Activated CD4-positive, alpha-beta T cell treated with anti-CD3 and anti-CD28 coated beads for 36 hours (primary cell): ENCODE measurements around the gene FSTL4. TPM values are rescaled to one million over a fixed set of nuclear protein-coding genes. Genes with fewer than 3 reads are reported as not detected.
"Not testable (repeated sequence)": the region's sequence is repeated elsewhere in the genome, so short reads cannot be mapped to it uniquely, and the experiment has no call there.

Experiments used
- ATAC-seq: fragments of 200-7000 bp; cut with Tn5 transposase; one replicate; pipeline ENCODE4 v1.10.0; 2021; ENCODE audit warnings: mild to moderate bottlenecking, moderate library complexity
- CTCF ChIA-PET: fragments of 350-600 bp; sonication (Branson Sonifier 250); formaldehyde crosslinking; loops from one replicate; lab custom pipeline; 2021; ENCODE audit warnings: antibody characterized with exemption; lab: Charles Lee
- POLR2A ChIA-PET: fragments of 350-600 bp; sonication (Branson Sonifier 250); formaldehyde crosslinking; loops from one replicate; lab custom pipeline; 2021; ENCODE audit warnings: antibody characterized with exemption, inconsistent platforms; lab: Charles Lee
- DNase-seq: peaks from one replicate; pipeline ENCODE4 v3.0.0-alpha.2; 2020
- H3K27ac Mint-ChIP-seq: one replicate; pipeline ENCODE4 v1.8.0; 2021; ENCODE audit warnings: mixed read lengths
- H3K27me3 Mint-ChIP-seq: one replicate; pipeline ENCODE4 v1.8.0; 2021; ENCODE audit warnings: mixed read lengths
- H3K36me3 Mint-ChIP-seq: one replicate; pipeline ENCODE4 v1.8.0; 2021; ENCODE audit warnings: low read depth, mixed read lengths
- H3K4me1 Mint-ChIP-seq: one replicate; pipeline ENCODE4 v1.8.0; 2021; ENCODE audit warnings: mixed read lengths
- H3K4me3 Mint-ChIP-seq: one replicate; pipeline ENCODE4 v1.8.0; 2021; ENCODE audit warnings: mild to moderate bottlenecking, moderate library complexity, mixed read lengths
- H3K9me3 Mint-ChIP-seq: one replicate; pipeline ENCODE4 v1.8.0; 2021; ENCODE audit warnings: low read depth, mixed read lengths
- intact Hi-C, 2 experiments: fragments of 100-400 bp; cut with DNase I in 1 of 2; cut with micrococcal nuclease in 1 of 2; formaldehyde crosslinking; loops; one replicate each; pipeline versions ENCODE4 v1.14.2 to v1.15.1; 2022 to 2024; cut with DNase I, micrococcal nuclease
- total RNA-seq, 2 experiments: library from RNA; stranded (reverse); gene quantifications; one replicate each; pipeline ENCODE4 v1.2.3, GENCODE V29; 2021

FSTL4 gene
- total RNA-seq, 2 experiments from 2014 or later = not detected

DNA sequence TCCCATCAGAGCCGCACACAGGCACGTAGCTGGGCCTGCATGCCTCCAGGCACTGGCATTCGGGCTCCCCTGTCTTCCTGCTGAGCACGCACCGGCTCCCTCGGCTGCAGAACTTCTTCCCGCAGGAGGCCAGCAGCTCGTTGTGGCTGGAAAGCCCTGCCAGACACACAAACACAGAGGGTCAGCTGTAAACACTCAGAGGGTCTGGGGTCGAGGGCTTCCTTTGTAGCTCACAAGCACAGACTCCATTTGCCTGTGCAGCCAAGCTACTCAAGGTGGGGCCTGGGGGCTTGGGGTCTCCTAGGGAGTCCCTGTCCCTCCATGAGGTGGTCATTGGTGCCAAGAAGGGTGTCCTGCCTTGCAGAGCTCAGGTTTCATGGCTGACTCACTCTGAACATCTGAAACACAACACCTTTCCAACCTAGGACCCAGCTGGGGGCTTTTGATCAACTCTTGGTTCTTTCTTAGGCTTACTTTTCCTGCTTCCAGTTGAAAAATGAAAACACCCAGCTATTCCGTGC, 211.4 kb downstream of the FSTL4 start:
- H3K4me3 Mint-ChIP-seq = no peak overlapping the region
- no peak overlapping the region for H3K27ac Mint-ChIP-seq
- ChIA-PET CTCF (interaction anchor here (0.6 to 1.2 kb wide), 2 partner anchors 11 to 103 kb away, joined by 3 read pairs; no protein-coding TSS in a partner anchor), POLR2A (no interaction called here)
- DNase-seq = no peak
- no peaks in the 10 kb centered on the region for H3K9me3 Mint-ChIP-seq
- no peak for ATAC-seq
- no peaks in the 10 kb centered on the region for H3K27me3 Mint-ChIP-seq
- H3K4me1 Mint-ChIP-seq = peaks cover 33% of the 10 kb centered on the region
- H3K36me3 Mint-ChIP-seq = no peaks in the 10 kb centered on the region
- intact Hi-C loops = no loop called here

DNA sequence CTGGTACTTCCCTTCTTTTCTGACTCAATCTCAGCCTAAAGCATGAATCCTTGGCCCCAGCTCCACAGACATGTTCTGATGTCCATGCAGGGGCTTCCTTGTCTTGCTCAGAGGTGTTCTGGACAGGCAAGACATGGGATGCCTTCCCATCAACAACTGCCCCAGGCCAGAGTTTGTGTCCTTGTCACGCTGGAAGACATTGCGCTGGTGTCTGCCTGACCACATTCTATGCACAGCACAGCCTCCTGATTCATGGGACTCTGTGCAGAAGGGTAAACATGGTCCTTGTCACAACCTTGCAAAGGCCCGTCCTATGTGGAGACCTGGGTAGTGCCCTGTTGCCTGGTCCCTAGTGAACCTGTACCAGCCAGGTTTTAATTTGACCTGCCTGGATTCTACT, 212.2 kb downstream of the FSTL4 start:
- H3K27me3 Mint-ChIP-seq = no peaks in the 10 kb centered on the region

DNA sequence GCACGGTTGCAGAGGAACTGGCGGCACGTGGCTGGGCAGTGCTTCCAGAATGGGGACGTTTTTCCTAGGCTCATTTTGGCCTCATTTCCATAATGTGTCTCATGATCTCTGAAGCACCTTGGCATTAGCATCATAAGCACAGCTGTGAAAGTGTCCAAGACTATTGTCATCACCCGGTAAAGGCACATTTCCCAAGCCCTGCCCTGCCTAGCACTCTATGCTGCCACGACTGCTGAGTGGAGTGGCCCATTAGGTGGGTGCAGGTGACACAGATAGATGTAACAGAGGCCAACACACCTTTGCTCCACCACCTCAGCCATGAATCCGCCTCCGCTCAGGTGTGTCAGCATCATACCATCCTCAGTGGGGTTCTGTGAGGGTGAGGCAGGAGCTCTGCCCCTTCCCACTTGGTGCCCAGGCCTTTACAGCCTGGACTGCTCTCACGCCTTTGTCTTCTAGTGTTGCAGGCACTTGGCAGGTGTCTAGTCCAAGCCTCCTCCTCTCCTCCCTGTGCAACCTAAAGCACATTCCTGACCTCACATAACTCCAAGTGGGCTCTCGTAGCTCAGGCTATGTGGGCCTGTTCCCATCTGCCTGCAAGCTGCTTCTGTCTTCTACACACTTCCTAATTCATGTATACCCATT, 213.0 kb downstream of the FSTL4 start:
- H3K4me3 Mint-ChIP-seq = no peak overlapping the region
- H3K36me3 Mint-ChIP-seq = no peaks in the 10 kb centered on the region
- peaks cover 33% of the 10 kb centered on the region for H3K4me1 Mint-ChIP-seq
- ChIA-PET POLR2A (no interaction called here), CTCF (interaction anchor here (0.6 kb wide), 2 partner anchors 42 to 1136 kb away, joined by 3 read pairs; no protein-coding TSS in a partner anchor)
- no peak overlapping the region for H3K27ac Mint-ChIP-seq
- ATAC-seq = no peak
- no peak for DNase-seq
- no peaks in the 10 kb centered on the region for H3K9me3 Mint-ChIP-seq
- intact Hi-C loops = no loop called here
- no peaks in the 10 kb centered on the region for H3K27me3 Mint-ChIP-seq

More for the DNA sequence above, 212.2 kb downstream of the FSTL4 start:
- Mint-ChIP-seq H3K4me3 (no peak overlapping the region), H3K9me3 (no peaks in the 10 kb centered on the region), H3K27ac (no peak overlapping the region), H3K36me3 (no peaks in the 10 kb centered on the region), H3K4me1 (peaks cover 33% of the 10 kb centered on the region)
- POLR2A ChIA-PET = no interaction called here
- DNase-seq (no peak), ATAC-seq (no peak)
- CTCF ChIA-PET = interaction anchor here (0.6 to 1.2 kb wide), 2 partner anchors 10 to 102 kb away, joined by 3 read pairs; no protein-coding TSS in a partner anchor
- intact Hi-C loops = no loop called here

- intact Hi-C loops = loop anchor here (1.0 kb wide), 1 partner anchor 25 kb away; no protein-coding TSS in a partner anchor
- Mint-ChIP-seq H3K27ac (no peak overlapping the region), H3K27me3 (no peaks in the 10 kb centered on the region), H3K4me3 (no peak overlapping the region), H3K9me3 (no peaks in the 10 kb centered on the region), H3K4me1 (peaks cover 33% of the 10 kb centered on the region), H3K36me3 (no peaks in the 10 kb centered on the region)
- peak; percentile 76 for DNase-seq
- CTCF ChIA-PET = interaction anchor here (0.6 kb wide), 2 partner anchors 41 to 1135 kb away, joined by 3 read pairs; no protein-coding TSS in a partner anchor
- peak; percentile 93 for ATAC-seq
- POLR2A ChIA-PET = no interaction called here
These were observed 213.7 kb downstream of the FSTL4 start for GRCh38 chr5:133398646-133399101.

GRCh38 chr5:133397990-133398645, 214.2 kb downstream of the FSTL4 start:
- Mint-ChIP-seq H3K36me3 (no peaks in the 10 kb centered on the region), H3K27ac (no peak overlapping the region), H3K27me3 (no peaks in the 10 kb centered on the region), H3K9me3 (no peaks in the 10 kb centered on the region), H3K4me1 (peaks cover 33% of the 10 kb centered on the region), H3K4me3 (no peak overlapping the region)
- intact Hi-C loops = loop anchor here (1.0 kb wide), 1 partner anchor 25 kb away; no protein-coding TSS in a partner anchor
- CTCF ChIA-PET = no interaction called here
- POLR2A ChIA-PET = no interaction called here
- ATAC-seq (no peak), DNase-seq (no peak)

- H3K36me3 Mint-ChIP-seq = no peaks in the 10 kb centered on the region
- ATAC-seq (no peak), DNase-seq (no peak)
- CTCF ChIA-PET = interaction anchor here (0.8 to 1.5 kb wide), 4 partner anchors 26 to 488 kb away, joined by 3 to 6 read pairs (median 5); no protein-coding TSS in a partner anchor
- POLR2A ChIA-PET = interaction anchor here (0.6 kb wide), 1 partner anchor 113 kb away, joined by 3 read pairs; no protein-coding TSS in a partner anchor
- no peak overlapping the region for H3K27ac Mint-ChIP-seq
- peaks cover 33% of the 10 kb centered on the region for H3K4me1 Mint-ChIP-seq
- H3K4me3 Mint-ChIP-seq = no peak overlapping the region
- H3K9me3 Mint-ChIP-seq = no peaks in the 10 kb centered on the region
- no peaks in the 10 kb centered on the region for H3K27me3 Mint-ChIP-seq
- intact Hi-C loops = no loop called here
These were observed 215.0 kb downstream of the FSTL4 start for GRCh38 chr5:133397348-133397747.

DNA sequence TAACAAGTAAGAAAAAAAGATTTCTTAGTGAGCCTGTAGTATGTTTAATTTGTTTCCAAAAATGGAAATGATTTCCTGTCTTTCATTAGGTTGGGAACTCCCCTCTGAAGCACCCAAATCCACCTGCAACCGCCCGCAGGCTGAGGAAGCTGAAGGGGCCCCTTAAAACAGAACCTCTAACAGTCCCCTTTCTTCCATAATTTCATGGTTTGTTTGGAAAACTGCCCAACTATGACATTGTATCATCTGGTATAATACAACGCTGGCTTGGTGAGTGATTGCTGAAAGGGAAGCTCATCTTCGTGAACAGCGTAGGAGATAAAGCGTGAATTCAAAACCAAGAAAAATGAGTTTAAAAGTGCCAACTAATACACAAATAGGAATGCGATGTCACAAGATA, 215.5 kb downstream of the FSTL4 start:
- DNase-seq (peak; percentile 46), ATAC-seq (peak; percentile 60)
- no peaks in the 10 kb centered on the region for H3K36me3 Mint-ChIP-seq
- peaks cover 33% of the 10 kb centered on the region for H3K4me1 Mint-ChIP-seq
- H3K4me3 Mint-ChIP-seq = no peak overlapping the region
- H3K27me3 Mint-ChIP-seq = no peaks in the 10 kb centered on the region
- no peak overlapping the region for H3K27ac Mint-ChIP-seq
- H3K9me3 Mint-ChIP-seq = no peaks in the 10 kb centered on the region
- CTCF ChIA-PET = interaction anchor here (0.8 to 1.5 kb wide), 4 partner anchors 27 to 488 kb away, joined by 3 to 6 read pairs (median 5); no protein-coding TSS in a partner anchor
- POLR2A ChIA-PET = interaction anchor here (0.6 kb wide), 1 partner anchor 114 kb away, joined by 3 read pairs; no protein-coding TSS in a partner anchor
- intact Hi-C loops = no loop called here

- H3K27ac Mint-ChIP-seq = no peak overlapping the region
- ATAC-seq = no peak
- no peak overlapping the region for H3K4me3 Mint-ChIP-seq
- intact Hi-C loops = no loop called here
- H3K9me3 Mint-ChIP-seq = no peaks in the 10 kb centered on the region
- ChIA-PET POLR2A (no interaction called here), CTCF (interaction anchor here (1.5 kb wide), 2 partner anchors 28 to 30 kb away, joined by 6 read pairs; no protein-coding TSS in a partner anchor)
- H3K4me1 Mint-ChIP-seq = peaks cover 33% of the 10 kb centered on the region
- no peak for DNase-seq
- H3K36me3 Mint-ChIP-seq = no peaks in the 10 kb centered on the region
- no peaks in the 10 kb centered on the region for H3K27me3 Mint-ChIP-seq
These were observed 216.1 kb downstream of the FSTL4 start for GRCh38 chr5:133396187-133396741.

DNA sequence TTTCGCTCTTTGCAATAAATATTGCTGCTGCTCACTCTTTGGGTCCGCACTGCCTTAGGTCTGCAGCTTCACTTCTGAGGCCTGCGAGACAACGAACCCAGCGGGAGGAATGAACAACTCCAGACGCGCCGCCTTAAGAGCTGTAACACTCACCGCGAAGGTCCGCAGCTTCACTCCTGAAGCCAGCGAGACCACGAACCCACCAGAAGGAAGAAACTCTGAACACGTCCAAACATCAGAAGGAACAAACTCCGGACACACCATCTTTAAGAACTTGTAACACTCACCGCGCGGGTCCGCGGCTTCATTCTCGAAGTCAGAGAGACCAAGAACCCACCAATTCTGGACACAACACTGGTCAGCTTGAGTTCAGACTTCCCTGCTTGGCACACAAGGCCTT, 217.1 kb downstream of the FSTL4 start:
- POLR2A ChIA-PET, H3K9me3 Mint-ChIP-seq, CTCF ChIA-PET, ATAC-seq, H3K4me3 Mint-ChIP-seq, H3K36me3 Mint-ChIP-seq, intact Hi-C loops, DNase-seq, H3K27ac Mint-ChIP-seq, H3K27me3 Mint-ChIP-seq: not testable (repeated sequence)
- peaks cover 33% of the 10 kb centered on the region for H3K4me1 Mint-ChIP-seq

GRCh38 chr5:133394477-133394817, 217.9 kb downstream of the FSTL4 start:
- H3K36me3 Mint-ChIP-seq, POLR2A ChIA-PET, H3K27me3 Mint-ChIP-seq, H3K27ac Mint-ChIP-seq, intact Hi-C loops, H3K9me3 Mint-ChIP-seq, DNase-seq, ATAC-seq, H3K4me3 Mint-ChIP-seq, CTCF ChIA-PET: not testable (repeated sequence)
- H3K4me1 Mint-ChIP-seq = peaks cover 30% of the 10 kb centered on the region

DNA sequence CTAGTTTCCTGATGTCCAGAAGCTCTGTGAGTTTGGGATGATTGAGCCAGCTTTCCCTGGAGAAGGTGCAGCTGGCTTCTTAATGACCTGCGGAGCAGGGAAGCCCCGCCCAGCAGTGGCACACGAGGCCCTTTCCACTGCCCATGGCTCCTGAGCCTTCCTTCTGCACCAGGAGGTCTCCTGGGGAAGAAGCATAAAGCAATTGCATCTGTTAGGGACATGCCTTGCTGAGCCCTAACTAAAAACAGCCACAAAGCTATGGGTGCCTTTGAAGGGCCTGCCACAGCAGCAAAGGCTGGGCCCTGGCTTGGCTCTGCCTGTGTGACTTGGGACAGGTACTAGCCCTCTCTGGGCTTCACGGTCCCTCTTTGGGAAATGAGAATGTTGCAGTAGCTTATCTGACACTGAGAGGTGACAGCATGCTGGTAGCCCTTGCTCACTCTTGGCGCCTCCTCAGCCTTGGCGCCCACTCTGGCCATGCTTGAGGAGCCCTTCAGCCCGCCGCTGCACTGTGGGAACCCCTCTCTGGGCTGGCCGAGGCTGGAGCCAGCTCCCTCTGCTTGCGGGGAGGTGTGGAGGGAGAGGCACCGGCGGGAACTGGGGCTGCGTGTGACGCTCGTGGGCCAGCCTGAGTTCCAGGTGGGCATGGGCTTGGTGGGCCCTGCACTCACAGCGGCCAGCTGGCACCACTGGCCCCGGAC, 218.4 kb downstream of the FSTL4 start:
- H3K9me3 Mint-ChIP-seq = no peaks in the 10 kb centered on the region
- DNase-seq (no peak), ATAC-seq (no peak)
- ChIA-PET CTCF (no interaction called here), POLR2A (no interaction called here)
- no peaks in the 10 kb centered on the region for H3K36me3 Mint-ChIP-seq
- H3K27me3 Mint-ChIP-seq = peaks cover 2% of the 10 kb centered on the region
- H3K4me1 Mint-ChIP-seq = peaks cover 25% of the 10 kb centered on the region
- H3K4me3 Mint-ChIP-seq = no peak overlapping the region
- intact Hi-C loops = no loop called here
- H3K27ac Mint-ChIP-seq = no peak overlapping the region
